GM21528 (cell line): ENCODE data around the gene NHERF1.

ENCODE experiments used
- ATAC-seq: cut with Tn5 transposase; IDR thresholded peaks from one replicate; pipeline ENCODE4 v1.9.1; 2021; ENCODE audit warnings: mild to moderate bottlenecking, moderate library complexity; ENCODE audit not compliant: unreplicated experiment, low FRiP score

NHERF1 gene

GRCh38 chr17:74732042-74732867 lies 16.2 kb upstream of the NHERF1 start:
- no peak for ATAC-seq

- no peak for ATAC-seq
Observed at GRCh38 chr17:74733365-74734122, 14.9 kb upstream of the NHERF1 start.

GRCh38 chr17:74734256-74734655 lies 14.2 kb upstream of the NHERF1 start:
- no peak for ATAC-seq

GRCh38 chr17:74736513-74737298 lies 11.7 kb upstream of the NHERF1 start, which contains the start of gene RAB37:
Gene RAB37 (plus strand): TSS chr17:74737256. CDS start chr17:74737273, 17 bp downstream.
- ATAC-seq = peak; percentile 52

GRCh38 chr17:74737299-74738050 lies 11.0 kb upstream of the NHERF1 start:
- no peak for ATAC-seq

- peak; percentile 42 for ATAC-seq
Observed at GRCh38 chr17:74738051-74738996, 10.1 kb upstream of the NHERF1 start.

GRCh38 chr17:74739227-74739831 lies 9.1 kb upstream of the NHERF1 start:
- ATAC-seq = no peak

GRCh38 chr17:74740173-74740572 lies 8.3 kb upstream of the NHERF1 start:
- no peak for ATAC-seq

- ATAC-seq = no peak
Observed at GRCh38 chr17:74740641-74741387, 7.6 kb upstream of the NHERF1 start.

GRCh38 chr17:74742153-74742515 lies 6.3 kb upstream of the NHERF1 start:
- ATAC-seq = no peak

- no peak for ATAC-seq
Observed at GRCh38 chr17:74742978-74743545, 5.4 kb upstream of the NHERF1 start.

GRCh38 chr17:74743755-74744154 lies 4.7 kb upstream of the NHERF1 start:
- ATAC-seq = no peak

- no peak for ATAC-seq
Observed at GRCh38 chr17:74744349-74744713, 4.1 kb upstream of the NHERF1 start.

GRCh38 chr17:74744714-74745547 lies 3.5 kb upstream of the NHERF1 start:
- ATAC-seq = no peak

GRCh38 chr17:74745548-74746177 lies 2.8 kb upstream of the NHERF1 start:
- no peak for ATAC-seq

GRCh38 chr17:74746376-74746775 lies 2.1 kb upstream of the NHERF1 start:
- ATAC-seq = no peak
